HepG2 (cell line): ENCODE measurements around the gene NOA1. TPM values are rescaled to one million over a fixed set of nuclear protein-coding genes. Genes with fewer than 3 reads are reported as not detected.

ENCODE experiments used
- AFF4 ChIP-seq: sonication (generic); formaldehyde crosslinking; IDR thresholded peaks from 2 replicates; pipeline ENCODE4 v1.4.0; 2020; ENCODE audit warnings: missing genetic modification reagents
- CEBPB ChIP-seq: IDR thresholded peaks from 2 replicates; pipeline ENCODE4 v1.6.1; 2011; ENCODE audit warnings: low read depth, low read length, improper control_type of control experiment, borderline replicate concordance
- EZH2 ChIP-seq: conservative IDR thresholded peaks from 2 replicates; pipeline ENCODE4 v1.6.1; 2012; ENCODE audit warnings: mild to moderate bottlenecking, low read depth, low read length, moderate library complexity
- HNF4G ChIP-seq, 2 experiments: sonication (generic) in 1 of 2; formaldehyde crosslinking in 1 of 2; IDR thresholded peaks; 2 replicates each; pipeline versions ENCODE4 v1.4.0 to v1.6.1; 2011 to 2020; ENCODE audit warnings: borderline replicate concordance in 2 of 2, low read depth in 2 of 2, mild to moderate bottlenecking in 2 of 2, low read length in 1 of 2, missing genetic modification reagents in 1 of 2, moderate library complexity in 1 of 2
- NFKB2 ChIP-seq: sonication (generic); formaldehyde crosslinking; IDR thresholded peaks from 2 replicates; pipeline ENCODE4 v1.4.0; 2020; ENCODE audit warnings: missing genetic modification reagents, borderline replicate concordance
- NFRKB ChIP-seq: fragments of 450-650 bp; IDR thresholded peaks from 2 replicates; pipeline ENCODE4 v1.6.1; 2017
- SMAD3 ChIP-seq: sonication (generic); formaldehyde crosslinking; IDR thresholded peaks from 2 replicates; pipeline ENCODE4 v1.4.0; 2020; ENCODE audit warnings: missing genetic modification reagents
- TAF15 ChIP-seq: fragments of 200-400 bp; formaldehyde crosslinking; IDR thresholded peaks from one replicate; pipeline ENCODE4 v1.6.1; 2018; ENCODE audit warnings: mild to moderate bottlenecking, low read depth, low read length; ENCODE audit not compliant: poor library complexity, severe bottlenecking
- ZNF329 ChIP-seq: sonication (generic); formaldehyde crosslinking; IDR thresholded peaks from 2 replicates; pipeline ENCODE4 v1.9.0; 2021; ENCODE audit warnings: low read depth, mild to moderate bottlenecking, missing genetic modification reagents
- ZNF451 ChIP-seq: sonication (generic); formaldehyde crosslinking; IDR thresholded peaks from 2 replicates; pipeline ENCODE4 v1.5.0; 2020; ENCODE audit warnings: mild to moderate bottlenecking, missing genetic modification reagents
- ZNF530 ChIP-seq: sonication (generic); formaldehyde crosslinking; IDR thresholded peaks from 2 replicates; pipeline ENCODE4 v1.5.0; 2020; ENCODE audit warnings: low read depth, mild to moderate bottlenecking, missing genetic modification reagents
- ZNF557 ChIP-seq: sonication (generic); formaldehyde crosslinking; IDR thresholded peaks from 2 replicates; pipeline ENCODE4 v1.4.0; 2020; ENCODE audit warnings: missing genetic modification reagents
- ZNF607 ChIP-seq: sonication (generic); formaldehyde crosslinking; IDR thresholded peaks from 2 replicates; pipeline ENCODE4 v1.5.1; 2020; ENCODE audit warnings: missing genetic modification reagents, mild to moderate bottlenecking, borderline replicate concordance
- ZNF646 ChIP-seq: sonication (generic); formaldehyde crosslinking; IDR thresholded peaks from 2 replicates; pipeline ENCODE4 v1.9.0; 2021; ENCODE audit warnings: mild to moderate bottlenecking, missing genetic modification reagents
- ZNF724P ChIP-seq: sonication (generic); formaldehyde crosslinking; IDR thresholded peaks from 2 replicates; pipeline ENCODE4 v1.8.0; 2022; ENCODE audit warnings: missing genetic modification reagents, borderline replicate concordance
- ZNF770 ChIP-seq: sonication (generic); formaldehyde crosslinking; IDR thresholded peaks from 2 replicates; pipeline ENCODE4 v1.5.0; 2020; ENCODE audit warnings: mild to moderate bottlenecking, missing genetic modification reagents
- ZNF878 ChIP-seq: sonication (generic); formaldehyde crosslinking; IDR thresholded peaks from 2 replicates; pipeline ENCODE4 v1.8.1; 2023; ENCODE audit warnings: mild to moderate bottlenecking, missing genetic modification reagents, moderate library complexity
- polyA plus RNA-seq, 8 experiments: library from polyadenylated mRNA; depleted of rRNA in 3 of 8; stranded (reverse) in 7 of 8; unstranded in 1 of 8; fragments of >200 nt; fragmentation: Illumina TruSeq in 4 of 8; extraction: Trizol in 4 of 8; gene quantifications; 2 replicates each; pipeline versions ENCODE4 v1.2.1 to v1.2.3, GENCODE V29; 2011 to 2016; ENCODE audit warnings: low read depth in 4 of 8, missing spikeins in 1 of 8, mixed read lengths in 1 of 8; ENCODE audit not compliant: insufficient read depth in 1 of 8
- total RNA-seq, 5 experiments: library from RNA; depleted of rRNA; stranded (reverse); fragments of >200 nt; fragmentation: Illumina TruSeq; extraction: Trizol; gene quantifications; 2 replicates each; pipeline ENCODE4 v1.2.3, GENCODE V29; 2016; ENCODE audit warnings: low read depth in 1 of 5

Gene NOA1
- total and polyA plus RNA-seq, 2 of the 13 experiments (the other 11 are each of a cell fraction or from before 2014, with no cell fraction given): 17.3 to 19.0 TPM

- TF ChIP-seq AFF4 (no peak), TAF15 (no peak), ZNF557 (CRISPR knock-in tag) (no peak), CEBPB (no peak), ZNF724P (no peak), ZNF607 (CRISPR knock-in tag) (peak; percentile 21; the same call in 1 of the 2 replicates), HNF4G (IDR thresholded peaks at IDR 0.05; ENCODE audit: borderline replicate concordance, low read depth, low read length) (no peak), HNF4G (CRISPR knock-in tag; IDR thresholded peaks at IDR 0.05; ENCODE audit: borderline replicate concordance, low read depth) (no peak), NFKB2 (CRISPR knock-in tag) (peak; percentile 58; the same call in 1 of the 2 replicates), ZNF530 (CRISPR knock-in tag) (no peak), EZH2 (no peak), ZNF646 (CRISPR knock-in tag) (no peak), ZNF451 (CRISPR knock-in tag) (no peak), ZNF770 (CRISPR knock-in tag) (no peak), SMAD3 (no peak), ZNF329 (CRISPR knock-in tag) (no peak), NFRKB (no peak), ZNF878 (CRISPR knock-in tag) (no peak)
Observed at GRCh38 chr4:56978750-56979303, 1.4 kb upstream of the NOA1 start, which contains the start of gene POLR2B (continued).
